Stimulated activated naive CD4-positive, alpha-beta T cell treated with Interleukin-2 at 50 U/mL for 16 hours (primary cell): ENCODE results near the gene CCNI2.

ENCODE experiments used
- DNase-seq: peaks from one replicate; lab custom pipeline; 2025; lab: John Stamatoyannopoulos, UW

The CCNI2 gene, protein sequence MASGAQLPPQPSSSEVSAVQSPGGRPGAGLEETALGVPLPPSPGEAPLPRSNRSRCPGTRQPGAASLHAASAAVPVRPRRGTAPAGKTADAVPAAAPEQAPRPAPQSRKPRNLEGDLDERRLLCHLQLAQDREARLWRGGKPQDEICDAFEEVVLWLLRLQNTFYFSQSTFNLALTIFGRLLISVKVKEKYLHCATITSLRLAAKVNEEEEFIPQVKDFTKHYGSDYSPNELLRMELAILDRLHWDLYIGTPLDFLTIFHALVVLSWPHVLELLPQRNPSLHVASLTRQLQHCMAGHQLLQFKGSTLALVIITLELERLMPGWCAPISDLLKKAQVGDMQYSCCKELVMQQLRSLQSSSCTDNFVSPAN

DNA sequence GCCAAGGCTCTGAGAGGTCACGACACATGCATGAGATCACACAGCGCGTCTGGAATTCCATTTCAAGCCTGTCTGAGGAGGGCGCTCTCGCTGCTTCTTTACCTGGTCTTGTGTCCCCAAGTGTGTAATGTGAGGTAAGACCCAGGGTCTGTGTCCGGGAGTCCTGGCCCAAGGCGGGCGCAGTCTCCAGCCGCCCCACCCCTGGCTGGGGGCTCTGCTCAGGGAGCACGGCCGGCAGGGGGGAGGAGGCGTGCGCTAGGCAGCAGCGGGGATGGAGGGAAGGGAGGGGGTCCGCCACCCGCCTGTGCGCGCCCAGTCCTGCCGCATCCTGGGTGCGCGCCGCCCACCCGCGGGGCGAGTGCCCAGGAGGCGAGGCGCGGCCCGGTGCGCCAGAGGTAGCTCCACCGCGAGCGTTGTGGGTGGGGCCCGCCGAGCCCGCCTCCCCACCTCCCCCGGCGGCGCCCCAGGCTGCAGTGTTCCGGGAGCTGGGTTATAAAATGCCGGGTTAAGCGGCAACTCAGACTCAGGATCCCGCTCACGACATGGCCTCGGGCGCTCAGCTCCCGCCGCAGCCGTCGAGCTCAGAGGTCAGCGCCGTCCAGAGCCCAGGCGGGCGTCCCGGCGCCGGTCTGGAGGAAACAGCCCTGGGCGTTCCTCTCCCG, at the start of gene CCNI2:
CCNI2 (plus strand) TSS at position 473 of the 662 bp plus-strand sequence; CDS start at position 543, 70 bp downstream.
- peak; percentile 70 for DNase-seq

DNA sequence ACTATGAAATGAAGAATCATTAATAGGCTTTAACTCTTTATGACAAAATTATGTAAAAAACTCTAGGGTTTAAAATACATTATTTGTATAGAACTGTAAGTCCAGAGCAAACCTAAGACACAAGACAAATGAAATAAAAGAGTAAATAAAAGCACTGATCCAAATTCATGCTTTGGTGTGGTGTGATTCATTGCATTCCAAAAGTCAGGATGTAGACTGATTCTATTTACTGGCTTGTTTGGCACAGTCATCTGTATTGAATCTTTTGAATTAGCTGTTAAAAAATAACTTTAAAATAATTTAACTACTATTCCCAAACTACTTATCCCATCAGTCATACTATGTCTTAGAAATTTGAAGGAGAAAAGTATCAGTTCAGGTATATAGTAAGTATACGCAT, 42.4 kb upstream of the CCNI2 start:
- no peak for DNase-seq

DNA sequence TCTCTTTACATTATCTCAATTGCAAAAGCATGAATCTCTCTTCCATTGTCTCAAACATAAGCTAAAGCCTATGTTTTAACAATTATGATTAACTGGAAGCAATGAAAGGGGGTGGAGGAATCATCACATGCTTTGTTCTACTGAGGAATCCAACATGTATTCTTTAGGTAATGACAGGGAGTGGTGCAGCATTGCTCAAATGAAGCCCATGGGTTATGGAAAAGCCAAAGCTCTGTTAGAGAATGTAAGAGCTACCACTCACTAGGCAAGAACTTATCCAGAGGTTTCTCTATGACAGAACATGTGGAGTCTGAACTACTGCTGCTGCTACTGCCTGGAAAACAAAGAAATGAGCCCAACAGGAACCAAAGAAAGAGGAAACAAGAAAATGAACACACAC, 38.6 kb upstream of the CCNI2 start:
- DNase-seq, result no peak

DNA sequence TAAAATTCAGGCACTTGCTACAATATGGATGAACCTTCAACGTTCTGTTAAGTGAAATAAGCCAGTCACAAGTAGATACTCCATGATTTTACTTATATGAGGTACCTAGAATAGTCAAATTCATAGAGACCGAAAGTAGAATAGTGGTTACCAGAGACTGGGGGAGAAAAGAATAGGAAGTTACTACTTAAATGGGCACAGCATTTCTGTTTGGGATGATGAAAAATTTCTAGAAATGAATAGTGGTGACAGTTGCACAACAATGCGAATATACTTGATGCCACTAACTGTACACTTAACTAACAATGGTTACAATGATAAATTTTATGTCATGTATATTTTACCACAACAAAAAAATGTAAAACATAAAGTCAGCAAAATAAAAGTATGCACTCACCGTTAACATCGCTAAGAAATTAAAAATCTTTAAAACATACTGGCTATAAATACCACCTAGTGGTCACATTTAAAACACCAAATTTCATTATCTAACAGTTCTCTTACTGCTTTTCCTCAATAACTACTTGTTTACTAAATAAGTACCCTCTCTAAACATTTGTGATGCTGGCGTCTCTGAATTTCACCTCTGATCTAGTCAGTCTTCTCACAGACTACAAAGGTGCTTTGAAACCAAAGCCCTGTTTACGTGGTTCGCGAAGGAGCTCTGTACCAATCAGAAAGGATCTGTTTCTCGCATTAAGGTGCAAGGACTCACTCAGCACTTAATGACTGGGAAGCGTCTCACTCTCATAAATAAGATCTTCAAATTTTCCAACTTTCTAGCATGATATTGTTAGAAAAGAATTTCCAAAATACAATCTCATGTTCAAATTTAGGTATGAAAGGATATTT, 32.5 kb upstream of the CCNI2 start:
- DNase-seq, result no peak

DNA sequence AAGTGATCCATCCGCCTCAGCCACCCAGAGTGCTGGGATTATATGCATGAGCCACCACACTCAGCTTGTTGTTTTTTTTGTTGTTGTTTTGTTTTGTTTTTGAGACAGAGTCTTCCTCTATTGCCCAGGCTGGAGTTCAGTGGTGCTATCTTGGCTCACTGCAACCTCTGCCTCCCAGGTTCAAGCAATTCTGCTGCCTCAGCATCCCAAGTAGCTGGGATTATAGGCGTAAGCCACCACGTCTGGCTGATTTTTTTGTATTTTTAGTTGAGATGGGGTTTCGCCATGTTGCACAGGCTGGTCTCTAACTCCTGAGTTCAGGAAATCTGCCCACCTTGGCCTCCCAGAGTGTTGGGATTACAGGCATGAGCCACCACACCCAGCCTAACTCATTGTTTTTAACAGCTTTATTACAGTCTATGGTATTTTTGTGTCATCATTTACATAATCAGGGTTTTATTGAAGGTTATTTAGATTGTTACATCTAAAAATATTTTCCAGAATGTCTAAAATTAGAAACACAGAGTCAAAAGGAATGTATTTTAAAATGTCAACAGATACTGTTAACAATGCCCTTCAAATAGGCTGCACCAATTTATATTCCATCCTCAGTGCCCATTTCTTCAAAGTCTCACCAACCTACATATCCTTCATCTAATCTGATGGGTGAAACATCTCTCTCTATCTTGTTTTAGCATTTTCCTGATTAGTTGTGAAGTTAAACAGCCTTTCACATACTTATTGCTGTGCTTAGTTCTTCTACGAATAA, 28.5 kb upstream of the CCNI2 start:
- DNase-seq, result no peak

DNA sequence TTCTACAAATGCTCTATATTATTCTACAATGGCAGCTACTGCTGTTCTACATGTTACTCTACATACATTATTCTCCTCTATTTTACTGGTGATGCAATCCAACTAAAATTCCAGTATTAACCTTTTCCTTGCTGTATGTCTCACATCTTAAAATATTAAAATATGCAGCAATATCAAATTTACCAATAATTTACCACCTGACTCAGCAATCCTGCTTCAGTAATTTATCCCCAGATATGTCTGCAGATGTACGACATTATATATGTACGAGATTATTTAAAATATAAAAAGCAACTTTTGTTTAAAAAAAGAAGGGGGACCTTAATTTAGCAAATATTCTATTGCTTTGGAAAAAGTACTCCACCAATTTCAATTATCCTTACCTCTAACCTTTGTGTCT, 21.5 kb upstream of the CCNI2 start:
- no peak for DNase-seq

DNA sequence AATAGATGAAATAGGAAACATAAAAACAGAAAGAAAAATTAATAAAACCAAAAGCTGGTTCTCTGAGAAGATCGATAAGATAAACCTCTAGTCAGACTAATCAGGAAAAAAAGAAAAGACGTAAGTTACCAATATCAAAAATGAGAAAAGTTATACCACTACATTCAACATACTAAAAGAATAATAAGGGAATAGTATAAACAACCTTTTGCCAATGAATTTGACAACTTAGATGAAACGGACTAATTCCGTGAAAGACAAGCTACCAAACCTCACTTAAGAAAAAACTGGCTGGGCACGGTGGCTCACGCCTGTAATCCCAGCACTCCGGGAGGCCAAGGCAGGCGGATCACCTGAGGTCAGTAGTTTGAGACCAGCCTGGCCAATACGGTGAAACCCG, 17.3 kb upstream of the CCNI2 start:
- no peak for DNase-seq

DNA sequence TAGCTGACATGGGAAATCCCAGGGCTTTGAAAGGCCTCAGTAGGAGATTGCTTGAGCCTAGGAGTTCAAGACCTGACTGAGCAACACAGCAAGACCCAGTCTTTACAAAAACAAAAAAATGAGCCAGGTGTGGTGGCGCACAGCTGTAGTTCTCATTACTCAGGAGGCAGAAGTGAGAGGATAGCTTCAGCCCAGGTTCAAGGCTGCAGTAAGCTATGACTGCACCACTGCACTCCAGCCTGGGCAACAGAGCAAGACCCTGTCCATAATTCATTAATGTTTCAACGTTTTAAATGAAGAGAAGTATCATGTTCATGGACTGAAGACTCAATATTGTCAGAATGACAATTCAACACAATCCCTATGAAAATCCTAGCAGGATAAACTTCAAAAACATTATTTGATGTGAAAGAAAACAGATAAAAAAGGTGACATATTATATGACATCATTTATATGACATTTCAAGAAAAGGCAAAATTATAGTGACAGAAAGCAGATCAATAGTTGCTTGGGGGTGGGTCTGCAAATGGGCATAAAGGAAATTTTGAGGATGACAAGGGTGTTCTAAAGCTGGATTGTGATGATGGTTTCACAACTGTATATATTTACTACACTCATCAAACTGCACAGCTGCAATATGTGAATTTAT, 13.6 kb upstream of the CCNI2 start:
- DNase-seq, result no peak

DNA sequence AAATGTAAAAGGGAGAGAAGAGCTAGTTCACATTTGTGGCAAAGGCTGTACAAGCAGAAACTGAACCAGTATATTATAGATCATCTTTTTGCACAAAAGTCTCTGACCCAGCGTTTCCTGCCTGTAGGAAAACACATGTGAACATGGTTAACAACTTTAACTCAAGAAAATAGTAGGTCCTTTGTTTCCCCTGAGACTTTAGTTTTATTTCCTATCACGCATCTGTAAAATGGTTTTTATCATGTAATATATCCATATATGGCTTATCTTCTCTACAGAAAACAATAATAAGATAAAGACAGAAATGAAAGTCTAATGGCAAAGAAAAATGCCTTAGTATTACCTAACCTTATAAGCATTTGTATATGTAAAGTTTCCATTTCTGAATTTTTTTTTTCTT, 12.5 kb upstream of the CCNI2 start:
- no peak for DNase-seq

DNA sequence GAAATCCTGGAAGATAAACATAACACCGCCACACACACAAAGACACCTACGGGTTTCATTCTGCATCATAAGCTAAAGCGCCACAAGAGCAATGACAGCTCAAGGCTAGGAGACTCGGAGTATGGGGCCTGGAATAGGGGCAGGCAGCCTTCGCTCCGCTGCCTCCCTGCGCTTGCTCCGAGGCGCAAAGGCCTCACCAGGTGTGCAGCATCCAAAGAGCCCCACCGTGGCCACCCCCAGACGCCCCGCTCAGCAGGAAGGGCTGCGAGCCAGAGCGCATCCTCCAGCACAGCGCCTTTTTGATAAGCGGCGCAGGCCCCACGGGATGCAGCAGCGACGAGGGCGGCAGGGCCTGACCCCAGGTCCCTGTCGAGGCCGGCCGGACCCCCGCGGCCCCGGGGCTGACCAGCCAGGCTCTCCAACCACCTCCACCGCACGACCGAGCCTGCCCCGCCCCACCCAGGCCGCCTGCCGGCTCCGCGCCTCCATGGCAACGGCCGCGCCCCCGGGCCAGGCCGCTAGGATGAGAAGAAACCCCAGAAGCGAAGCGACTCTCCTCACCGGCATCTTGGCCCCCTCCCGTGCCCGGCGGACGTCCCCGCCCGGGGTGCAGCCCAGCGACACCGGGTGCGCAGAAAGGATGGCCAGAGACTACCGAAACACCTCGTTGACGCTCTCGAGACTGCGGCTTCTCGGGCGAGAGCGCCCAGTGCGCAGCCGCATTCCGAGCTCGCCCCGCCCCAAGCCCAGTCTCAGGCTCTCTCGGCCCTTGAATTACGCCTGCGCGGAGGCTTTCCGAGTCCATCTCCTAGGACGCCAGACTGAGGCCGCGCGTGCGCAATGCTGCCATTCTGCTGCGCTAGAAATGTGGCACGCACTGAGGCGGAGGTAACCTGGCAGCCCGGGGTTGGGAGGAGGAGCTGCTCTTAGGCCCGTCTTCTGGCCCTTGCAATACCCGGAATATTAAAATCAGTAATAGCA, 10.1 kb upstream of the CCNI2 start, which contains the start of gene KIF3A:
KIF3A (minus strand) TSS at position 694 of the 981 bp plus-strand sequence; CDS start at position 567, 127 bp downstream.
- DNase-seq, result peak; percentile 99

DNA sequence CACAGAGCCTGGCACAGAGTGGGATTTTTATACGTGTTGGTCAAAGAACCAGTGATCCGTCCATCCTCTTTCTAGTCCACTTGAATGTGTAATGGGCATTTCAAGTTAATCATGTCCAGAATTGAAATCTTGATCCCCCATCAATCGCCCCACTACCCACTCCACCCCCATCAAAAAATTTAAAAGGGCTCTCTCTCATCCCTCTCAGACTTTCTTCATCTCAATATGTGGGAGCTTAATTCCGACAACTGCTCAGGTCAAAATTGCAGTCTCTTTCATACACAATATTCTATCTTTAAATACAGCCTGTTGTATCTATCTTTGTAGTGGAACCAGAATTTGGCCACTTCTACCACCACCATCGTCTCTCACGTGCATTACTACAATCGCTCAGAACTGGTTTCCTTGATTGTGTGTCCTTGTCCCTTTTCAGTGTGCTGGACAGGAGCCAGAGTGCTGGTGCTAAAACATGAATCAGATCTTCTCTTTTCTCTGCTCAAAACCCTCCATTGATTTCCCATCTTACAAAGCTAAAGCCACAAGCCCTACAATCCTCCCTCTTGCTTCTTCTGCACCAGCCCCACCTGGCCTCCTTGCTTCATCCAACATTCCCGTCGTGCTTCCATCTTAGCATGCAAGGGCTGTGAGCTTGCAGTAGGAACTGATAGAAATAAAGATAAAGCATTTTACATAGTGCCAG, 9.1 kb upstream of the CCNI2 start:
- DNase-seq, result no peak

DNA sequence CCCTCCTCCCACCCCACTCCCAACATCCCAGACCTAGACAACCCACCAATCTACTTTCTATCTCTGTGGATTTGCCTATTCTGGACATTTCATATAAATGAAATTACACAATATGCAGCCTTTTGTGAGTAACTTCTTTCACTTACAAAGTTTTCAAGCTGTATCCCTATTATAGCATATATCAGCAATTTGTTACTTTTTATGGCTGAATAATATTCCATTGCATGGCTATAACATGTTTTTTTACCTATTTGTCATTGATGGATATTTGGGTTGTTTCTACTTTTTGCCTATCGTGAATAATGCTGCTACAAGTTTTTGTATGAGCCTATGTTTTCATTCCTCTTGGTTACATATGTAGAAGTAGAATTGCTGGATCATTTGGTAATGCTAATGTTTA, 8.0 kb upstream of the CCNI2 start:
- no peak for DNase-seq

DNA sequence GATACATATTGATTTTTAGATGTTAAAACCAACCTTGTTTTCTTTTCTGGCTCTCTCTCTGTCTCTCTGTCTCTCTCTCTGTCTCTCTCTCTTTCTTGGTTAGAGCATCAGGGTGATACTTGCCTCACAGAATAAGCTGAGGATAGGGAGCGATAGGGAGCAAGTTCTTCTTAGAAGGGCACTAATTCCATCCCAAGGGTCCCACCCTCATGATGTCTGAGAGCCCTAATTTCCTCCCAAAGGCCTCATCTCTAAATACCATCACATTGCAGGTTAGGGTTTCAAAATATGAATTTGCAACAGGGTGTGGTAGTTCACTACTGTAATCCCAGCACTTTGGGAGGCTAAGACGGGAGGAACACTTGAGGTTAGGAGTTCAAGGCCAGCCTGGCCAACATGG, 5.1 kb upstream of the CCNI2 start:
- DNase-seq, result no peak

DNA sequence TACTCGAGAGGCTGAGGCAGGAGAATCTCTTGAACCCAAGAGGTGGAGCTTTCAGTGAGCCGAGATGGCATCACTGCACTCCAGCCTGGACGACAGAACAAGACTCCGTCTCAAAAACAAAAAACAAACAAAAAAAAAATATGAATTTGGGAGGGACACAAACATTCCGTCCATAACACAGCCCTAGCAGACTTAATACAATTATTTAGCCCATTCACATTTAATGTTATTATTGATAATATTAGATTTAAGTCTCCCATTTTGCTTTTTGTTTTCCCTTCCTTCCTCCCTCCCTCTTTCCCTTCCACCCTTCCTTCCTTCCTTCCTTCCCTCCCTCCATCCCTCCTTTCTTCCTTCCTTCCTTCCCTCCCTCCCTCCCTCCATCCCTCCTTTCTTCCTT, 4.6 kb upstream of the CCNI2 start:
- DNase-seq, result no peak

DNA sequence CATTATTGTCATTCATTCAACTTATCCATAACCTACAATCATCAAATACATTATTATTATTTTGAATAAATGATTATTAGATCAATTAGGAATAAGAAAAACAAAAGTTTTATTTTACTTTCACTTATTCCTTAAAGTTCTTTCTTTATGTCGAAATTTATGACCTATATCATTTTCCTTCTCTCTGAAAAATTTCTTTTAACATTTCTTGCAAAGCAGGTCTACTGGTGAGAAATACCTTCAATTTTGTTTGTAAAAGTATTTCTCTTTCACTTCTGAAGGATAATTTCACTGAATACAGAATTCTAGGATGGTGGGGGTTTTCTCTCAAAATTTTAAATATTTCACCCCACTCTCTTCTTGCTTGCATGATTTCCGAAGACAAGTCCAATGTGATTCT, 2.6 kb upstream of the CCNI2 start:
- no peak for DNase-seq

DNA sequence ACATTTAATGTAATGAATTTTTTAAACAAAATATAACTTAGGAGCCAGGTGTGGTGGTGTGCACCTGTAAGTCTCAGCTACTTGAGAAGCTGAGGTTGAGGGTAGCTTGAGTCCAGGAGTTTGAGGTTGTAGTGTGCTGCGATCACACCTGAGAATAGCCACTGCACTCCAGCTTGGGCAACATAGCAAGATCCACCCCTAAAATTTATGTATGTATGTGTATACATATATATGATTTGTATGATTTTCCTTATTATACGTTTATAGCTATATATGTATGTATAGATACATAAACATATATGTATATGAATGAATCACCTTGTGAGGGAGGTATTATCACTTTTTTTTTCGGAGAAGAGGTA, 653 bp upstream of the CCNI2 start:
- DNase-seq, result no peak

DNA sequence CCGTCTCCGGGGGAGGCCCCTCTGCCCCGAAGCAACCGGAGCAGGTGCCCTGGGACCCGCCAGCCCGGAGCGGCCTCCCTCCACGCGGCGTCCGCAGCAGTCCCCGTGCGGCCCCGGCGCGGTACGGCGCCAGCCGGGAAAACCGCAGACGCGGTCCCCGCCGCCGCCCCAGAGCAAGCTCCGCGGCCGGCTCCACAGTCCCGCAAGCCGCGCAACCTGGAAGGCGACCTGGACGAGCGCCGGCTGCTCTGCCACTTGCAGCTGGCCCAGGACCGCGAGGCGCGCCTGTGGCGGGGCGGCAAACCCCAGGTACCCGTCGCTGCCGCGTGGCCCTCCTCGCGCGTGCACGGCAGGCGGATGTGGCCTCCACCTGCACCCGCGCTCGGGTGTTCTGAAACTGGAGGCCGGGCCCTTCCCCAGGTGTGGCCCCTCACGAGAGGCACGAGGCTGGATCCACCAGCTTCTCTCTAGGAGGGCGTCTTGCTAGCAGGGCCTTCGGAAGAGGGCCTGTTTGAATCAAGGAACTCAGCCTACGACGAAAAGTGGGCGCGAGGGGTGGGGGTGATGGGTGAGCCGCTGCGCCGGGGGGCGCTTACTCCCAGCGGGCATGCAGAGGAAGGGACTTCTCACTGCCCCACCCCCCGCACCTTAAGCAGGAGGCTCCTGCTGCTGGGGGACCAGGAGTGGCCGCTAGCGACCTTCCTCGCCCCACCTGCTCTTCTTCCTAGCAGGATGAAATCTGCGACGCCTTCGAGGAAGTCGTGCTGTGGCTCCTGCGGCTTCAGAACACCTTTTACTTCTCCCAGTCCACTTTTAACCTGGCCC, 602 bp downstream of the CCNI2 start:
- peak; percentile 46 for DNase-seq

DNA sequence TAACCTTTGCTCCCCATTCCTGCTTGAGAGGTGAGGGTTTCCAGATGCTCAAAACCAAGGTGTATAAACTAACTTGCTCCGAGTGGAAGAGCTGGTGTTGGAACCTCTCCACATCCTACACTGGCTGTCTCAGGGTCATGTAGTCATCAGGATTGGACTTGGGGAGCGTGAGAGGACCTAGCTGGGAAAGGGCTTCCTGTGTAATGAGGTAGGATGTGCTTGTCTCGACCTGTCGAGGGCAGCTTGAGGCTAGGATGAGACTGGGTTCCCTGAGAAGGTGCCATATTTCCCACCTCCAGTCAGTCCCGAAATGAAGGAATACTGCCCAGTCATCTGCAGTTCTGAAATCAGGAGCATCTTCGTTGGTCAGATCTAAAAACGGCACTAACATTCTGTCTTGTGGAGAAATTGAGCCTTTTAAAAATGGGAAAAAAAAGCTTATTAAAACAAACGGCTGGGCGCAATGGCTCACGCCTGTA, 1.3 kb downstream of the CCNI2 start:
- no peak for DNase-seq

DNA sequence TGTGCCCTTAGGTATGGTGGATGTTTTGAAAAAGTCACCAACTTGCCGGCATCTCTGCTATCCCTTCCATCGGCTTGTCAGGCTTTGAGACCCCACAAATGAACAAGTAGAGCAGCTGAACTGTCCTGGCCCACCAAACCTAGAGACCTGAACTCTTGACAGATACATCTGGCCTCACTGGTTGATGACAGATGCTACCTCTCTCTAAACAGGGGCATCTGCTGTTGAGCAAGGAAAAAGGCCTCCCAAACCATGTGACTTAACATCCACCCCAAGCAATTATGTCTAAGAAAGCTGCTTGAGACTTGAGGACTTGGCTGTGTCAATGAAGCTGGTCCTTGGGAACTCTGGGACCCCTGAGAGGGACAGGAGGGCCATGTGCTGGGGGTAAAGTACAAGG, 2.3 kb downstream of the CCNI2 start:
- DNase-seq, result no peak
